Measurements from ENCODE around the gene KCND3.

DNA sequence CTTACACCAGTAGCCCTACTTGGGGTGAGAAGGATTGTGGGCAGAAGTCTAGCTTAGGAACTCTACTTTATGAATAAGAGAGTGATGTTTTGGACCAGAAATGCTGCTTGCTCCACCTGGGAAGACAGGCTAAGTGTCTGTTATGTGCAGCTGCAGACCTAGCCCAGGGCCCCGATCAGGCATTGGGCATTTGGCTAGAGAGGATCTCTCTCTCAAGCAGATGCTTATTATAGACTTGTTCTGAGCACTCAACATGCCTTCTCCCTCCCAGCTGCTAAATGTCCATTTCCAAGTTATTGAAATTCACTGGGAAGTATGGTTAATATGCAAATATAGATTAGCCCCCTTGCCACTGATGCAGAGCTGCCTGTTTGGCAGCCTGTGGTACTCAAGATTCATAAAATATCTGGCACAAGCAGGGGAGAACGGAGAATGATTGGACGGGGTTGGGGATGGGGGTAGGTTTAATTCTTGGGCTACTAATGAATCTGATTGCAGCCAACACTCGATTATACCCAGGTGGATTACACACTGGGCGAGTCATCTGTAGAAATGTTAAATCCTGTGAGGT, 115.9 kb downstream of the KCND3 start:
- TF ChIP-seq, protein P1, sequence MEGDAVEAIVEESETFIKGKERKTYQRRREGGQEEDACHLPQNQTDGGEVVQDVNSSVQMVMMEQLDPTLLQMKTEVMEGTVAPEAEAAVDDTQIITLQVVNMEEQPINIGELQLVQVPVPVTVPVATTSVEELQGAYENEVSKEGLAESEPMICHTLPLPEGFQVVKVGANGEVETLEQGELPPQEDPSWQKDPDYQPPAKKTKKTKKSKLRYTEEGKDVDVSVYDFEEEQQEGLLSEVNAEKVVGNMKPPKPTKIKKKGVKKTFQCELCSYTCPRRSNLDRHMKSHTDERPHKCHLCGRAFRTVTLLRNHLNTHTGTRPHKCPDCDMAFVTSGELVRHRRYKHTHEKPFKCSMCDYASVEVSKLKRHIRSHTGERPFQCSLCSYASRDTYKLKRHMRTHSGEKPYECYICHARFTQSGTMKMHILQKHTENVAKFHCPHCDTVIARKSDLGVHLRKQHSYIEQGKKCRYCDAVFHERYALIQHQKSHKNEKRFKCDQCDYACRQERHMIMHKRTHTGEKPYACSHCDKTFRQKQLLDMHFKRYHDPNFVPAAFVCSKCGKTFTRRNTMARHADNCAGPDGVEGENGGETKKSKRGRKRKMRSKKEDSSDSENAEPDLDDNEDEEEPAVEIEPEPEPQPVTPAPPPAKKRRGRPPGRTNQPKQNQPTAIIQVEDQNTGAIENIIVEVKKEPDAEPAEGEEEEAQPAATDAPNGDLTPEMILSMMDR (conservative IDR thresholded peaks at IDR 0.05; ENCODE audit: low read depth, low read length), result no peak
- TF ChIP-seq NFE2L2 (IDR thresholded peaks at IDR 0.05; ENCODE audit: low read depth, low read length), result no peak

Measured in IMR-90 (cell line).